Sigmoid colon (tissue), 7 donors: ENCODE results near the gene NDUFS2. TPM values are rescaled to one million over a fixed set of nuclear protein-coding genes. Genes with fewer than 3 reads are reported as not detected.
A peak's percentile ranks its signal among the peaks of the same experiment; 100 is the strongest.

Experiments used
- DNase-seq: peaks from one replicate; pipeline ENCODE4 v3.0.0-alpha.2; 2019
- H3K27ac ChIP-seq, 4 donors: fragments of 200-600 bp; sonication (generic); one replicate each; pipeline ENCODE4 v1.5.1; 2016 to 2019; ENCODE audit warnings: mild to moderate bottlenecking in 1 of 4
- H3K27me3 ChIP-seq, 3 donors: fragments of 200-600 bp; sonication (generic); one replicate each; pipeline ENCODE4 v1.5.1; 2019; ENCODE audit warnings: mild to moderate bottlenecking in 1 of 3
- H3K36me3 ChIP-seq, 4 donors: fragments of 200-600 bp; sonication (generic); one replicate each; pipeline ENCODE4 v1.5.1; 2016 to 2019
- H3K4me1 ChIP-seq, 4 donors: fragments of 200-600 bp; sonication (generic); one replicate each; pipeline ENCODE4 v1.5.1; 2017 to 2019
- H3K4me3 ChIP-seq, 4 donors: fragments of 200-600 bp; sonication (generic); one replicate each; pipeline ENCODE4 v1.5.1; 2017 to 2019; ENCODE audit warnings: mild to moderate bottlenecking in 2 of 4, moderate library complexity in 1 of 4
- H3K9me3 ChIP-seq, 4 donors: fragments of 200-600 bp in 3 of 4; sonication (generic) in 3 of 4; one replicate each; pipeline versions ENCODE4 v1.5.1 to v1.6.1; 2013 to 2019
- EP300 ChIP-seq, 4 donors: sonication (generic); formaldehyde crosslinking; IDR thresholded peaks; one replicate each; pipeline ENCODE4 v1.6.1; 2017; ENCODE audit warnings: antibody characterized with exemption in 4 of 4
- POLR2A ChIP-seq, 2 donors: fragments of 450-650 bp; IDR thresholded peaks; one replicate each; pipeline ENCODE4 v1.6.1; 2016; ENCODE audit warnings: antibody characterized with exemption in 2 of 2, mild to moderate bottlenecking in 2 of 2, moderate library complexity in 2 of 2
- POLR2AphosphoS5 ChIP-seq, 4 donors: sonication (generic); formaldehyde crosslinking; IDR thresholded peaks; one replicate each; pipeline ENCODE4 v1.6.1; 2017; ENCODE audit warnings: antibody characterized with exemption in 4 of 4
- WGBS, 2 donors: extraction: QIAGEN DNeasy Blood & Tissue Kit; methylation state at CpG; one replicate each; pipeline ENCODE4 v1.1.7; 2013; 5-methylcytosine and 5-hydroxymethylcytosine counted together
- intact Hi-C: fragments of 100-400 bp; cut with DNase I; formaldehyde crosslinking; loops from one replicate; pipeline ENCODE4 v1.15.1; 2023
- polyA plus RNA-seq, 3 donors: library from polyadenylated mRNA; stranded (reverse); fragments of 200-250 nt; gene quantifications; one replicate each; pipeline ENCODE4 v1.2.3, GENCODE V29; 2013
- total RNA-seq, 4 donors: library from RNA; depleted of rRNA; stranded (reverse); fragments of >200 nt; gene quantifications; one replicate each; pipeline ENCODE4 v1.1.0, GENCODE V29; 2016
- TF ChIP-seq, protein P1 (sequence below), 4 experiments: fragments of 450-650 bp in 3 of 4; fragments of 200-600 bp in 1 of 4; IDR thresholded peaks; one replicate each; pipeline ENCODE4 v1.5.1; 2016 to 2019; ENCODE audit warnings: antibody characterized with exemption in 4 of 4, mild to moderate bottlenecking in 3 of 4, moderate library complexity in 2 of 4
- donor health status: healthy with polysubstance abuse.
- donor health status: Bipolar disorder and iron deficiency.
- donor health status: healthy.

Gene NDUFS2
- total and polyA plus RNA-seq, 7 donors = 79.6 to 194 (median 113) TPM

DNA sequence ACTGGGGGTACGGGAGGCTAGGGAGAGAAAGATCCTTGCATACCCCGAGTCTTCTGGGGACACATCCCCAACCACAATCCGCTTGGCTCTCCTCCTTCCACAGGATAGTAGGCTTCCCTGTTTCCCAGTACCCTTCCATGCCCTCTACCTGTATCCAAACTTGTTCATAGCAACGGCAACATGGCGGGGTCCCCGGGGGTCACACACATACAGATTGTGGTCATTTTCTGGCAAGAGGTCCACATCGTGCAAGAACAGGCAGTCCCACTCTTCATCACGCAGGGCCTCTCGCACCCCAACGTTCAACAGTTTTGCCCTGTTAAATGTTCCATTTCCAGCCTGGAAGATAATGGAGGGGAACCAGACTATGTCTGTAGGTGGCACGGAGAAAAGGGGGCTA, 28.5 kb upstream of the NDUFS2 start:
- no peaks in the 10 kb centered on the region for H3K9me3 ChIP-seq
- H3K4me3 ChIP-seq = no peak overlapping the region
- peak overlapping the region in 3 of 4 donors; percentile 33 to 51 (median 51) for H3K27ac ChIP-seq
- DNase-seq = no peak
- no peaks in the 10 kb centered on the region for H3K27me3 ChIP-seq
- H3K36me3 ChIP-seq = peaks cover 28 to 73% (median 39%) of the 10 kb centered on the region in 4 donors
- 94 to 95% methylated on average over 11 of the region's 11 CpGs for WGBS, 2 donors
- no peak for TF ChIP-seq POLR2AphosphoS5 (IDR thresholded peaks at IDR 0.05)
- TF ChIP-seq, protein P1, sequence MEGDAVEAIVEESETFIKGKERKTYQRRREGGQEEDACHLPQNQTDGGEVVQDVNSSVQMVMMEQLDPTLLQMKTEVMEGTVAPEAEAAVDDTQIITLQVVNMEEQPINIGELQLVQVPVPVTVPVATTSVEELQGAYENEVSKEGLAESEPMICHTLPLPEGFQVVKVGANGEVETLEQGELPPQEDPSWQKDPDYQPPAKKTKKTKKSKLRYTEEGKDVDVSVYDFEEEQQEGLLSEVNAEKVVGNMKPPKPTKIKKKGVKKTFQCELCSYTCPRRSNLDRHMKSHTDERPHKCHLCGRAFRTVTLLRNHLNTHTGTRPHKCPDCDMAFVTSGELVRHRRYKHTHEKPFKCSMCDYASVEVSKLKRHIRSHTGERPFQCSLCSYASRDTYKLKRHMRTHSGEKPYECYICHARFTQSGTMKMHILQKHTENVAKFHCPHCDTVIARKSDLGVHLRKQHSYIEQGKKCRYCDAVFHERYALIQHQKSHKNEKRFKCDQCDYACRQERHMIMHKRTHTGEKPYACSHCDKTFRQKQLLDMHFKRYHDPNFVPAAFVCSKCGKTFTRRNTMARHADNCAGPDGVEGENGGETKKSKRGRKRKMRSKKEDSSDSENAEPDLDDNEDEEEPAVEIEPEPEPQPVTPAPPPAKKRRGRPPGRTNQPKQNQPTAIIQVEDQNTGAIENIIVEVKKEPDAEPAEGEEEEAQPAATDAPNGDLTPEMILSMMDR (IDR thresholded peaks at IDR 0.05) = no peak
- TF ChIP-seq EP300 (IDR thresholded peaks at IDR 0.05) = no peak
- no peak for TF ChIP-seq POLR2A (IDR thresholded peaks at IDR 0.05)
- H3K4me1 ChIP-seq = peaks cover 0 to 38% (median 24%) of the 10 kb centered on the region in 4 donors
- intact Hi-C loops = no loop called here

DNA sequence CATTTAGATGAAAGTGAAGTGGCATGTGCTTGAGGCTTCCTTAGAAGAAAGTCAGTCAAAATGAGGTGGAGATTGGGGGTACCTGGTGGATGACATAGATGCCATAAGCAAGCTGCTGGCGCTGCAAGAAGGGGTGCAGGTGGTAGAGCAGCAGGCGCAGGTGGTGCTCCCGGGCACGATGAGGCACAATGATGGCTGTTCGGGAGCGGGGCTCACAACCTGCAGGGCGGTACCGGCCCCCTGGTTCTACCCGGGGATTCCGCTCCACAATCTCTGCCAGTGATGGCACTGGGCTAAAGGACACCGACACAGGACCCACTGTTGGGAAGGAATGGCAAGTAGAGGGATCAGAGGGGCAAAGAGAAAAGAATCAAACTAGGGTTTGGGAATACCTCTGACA, 27.3 kb upstream of the NDUFS2 start:
- Histone ChIP-seq H3K36me3 (peaks cover 28 to 61% (median 35%) of the 10 kb centered on the region in 4 donors), H3K27me3 (no peaks in the 10 kb centered on the region), H3K9me3 (no peaks in the 10 kb centered on the region), H3K4me3 (no peak overlapping the region), H3K27ac (no peak overlapping the region), H3K4me1 (peaks cover 0 to 38% (median 24%) of the 10 kb centered on the region in 4 donors)
- TF ChIP-seq EP300 (IDR thresholded peaks at IDR 0.05) (no peak), POLR2AphosphoS5 (IDR thresholded peaks at IDR 0.05) (no peak), POLR2A (IDR thresholded peaks at IDR 0.05) (no peak)
- TF ChIP-seq, protein P1 (IDR thresholded peaks at IDR 0.05) = no peak
- intact Hi-C loops = no loop called here
- DNase-seq = no peak
- WGBS, 2 donors = 96 to 97% methylated on average over 11 of the region's 11 CpGs

- intact Hi-C loops = no loop called here
These were observed 26.3 kb upstream of the NDUFS2 start for GRCh38 chr1:161175771-161176453.

DNA sequence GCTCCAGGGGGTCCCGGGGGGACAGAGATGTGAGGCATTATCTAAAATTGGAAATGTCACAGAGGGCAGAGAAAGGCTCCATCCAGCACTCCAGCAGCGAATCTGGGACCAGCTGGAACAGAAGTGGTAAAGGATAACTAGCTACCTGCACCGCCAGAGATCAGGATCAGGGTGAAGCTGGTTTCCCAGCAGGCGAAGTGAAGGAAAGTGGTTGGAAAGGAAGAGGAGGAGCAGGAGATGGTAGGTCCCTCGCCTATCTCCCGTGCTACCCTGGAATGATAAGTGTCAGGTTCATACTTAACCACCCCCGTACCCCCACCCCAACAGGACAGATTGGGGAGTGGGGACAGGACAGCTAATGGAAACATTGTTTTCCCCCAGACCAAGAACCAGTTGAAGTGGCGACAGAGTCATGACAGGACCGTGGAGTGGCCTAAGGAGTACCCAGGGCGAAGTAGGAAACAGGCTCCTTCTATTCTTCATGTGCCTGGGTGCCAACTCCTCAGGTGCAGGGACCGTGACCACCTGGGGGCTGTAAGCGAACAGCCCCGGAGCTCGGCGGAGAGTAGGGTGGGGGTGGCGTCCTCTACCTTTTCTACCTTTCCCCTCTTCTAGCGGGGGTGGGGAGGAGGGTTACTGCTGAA, 25.6 kb upstream of the NDUFS2 start:
- peaks cover 17 to 44% (median 22%) of the 10 kb centered on the region in 4 donors for H3K36me3 ChIP-seq
- peak overlapping the region; percentile 64 to 78 (median 76) for H3K4me3 ChIP-seq
- TF ChIP-seq, protein P1 (IDR thresholded peaks at IDR 0.05) = no peak
- TF ChIP-seq POLR2AphosphoS5 (IDR thresholded peaks at IDR 0.05) (no peak), EP300 (IDR thresholded peaks at IDR 0.05) (no peak), POLR2A (IDR thresholded peaks at IDR 0.05) (no peak)
- WGBS, 2 donors = 10 to 18% methylated on average over 17 of the region's 17 CpGs
- intact Hi-C loops = loop anchor here (1.0 kb wide), 1 partner anchor 10 kb away; the partner anchor contains the start of gene PPOX
- peaks cover 0 to 38% (median 24%) of the 10 kb centered on the region in 4 donors for H3K4me1 ChIP-seq
- H3K9me3 ChIP-seq = no peaks in the 10 kb centered on the region
- no peaks in the 10 kb centered on the region for H3K27me3 ChIP-seq
- DNase-seq = no peak
- H3K27ac ChIP-seq = peak overlapping the region; percentile 85 to 92 (median 88)

More at GRCh38 chr1:161175771-161176453, 26.3 kb upstream of the NDUFS2 start:
- Histone ChIP-seq H3K27me3 (no peaks in the 10 kb centered on the region), H3K9me3 (no peaks in the 10 kb centered on the region), H3K4me1 (peaks cover 0 to 38% (median 24%) of the 10 kb centered on the region in 4 donors), H3K36me3 (peaks cover 24 to 51% (median 29%) of the 10 kb centered on the region in 4 donors), H3K4me3 (peak overlapping the region in 2 of 4 donors; percentile 64 to 78), H3K27ac (peak overlapping the region; percentile 85 to 92 (median 88))
- no peak for TF ChIP-seq EP300 (IDR thresholded peaks at IDR 0.05)
- TF ChIP-seq, protein P1 (IDR thresholded peaks at IDR 0.05) = no peak
- TF ChIP-seq POLR2A (IDR thresholded peaks at IDR 0.05) = no peak
- no peak for TF ChIP-seq POLR2AphosphoS5 (IDR thresholded peaks at IDR 0.05)
- whole genome bisulfite sequencing, 2 donors = 87 to 90% methylated on average over 10 of the region's 10 CpGs
- no peak for DNase-seq
